AG08396 (cell line): ENCODE data around the gene EFNA5.
A peak's percentile ranks its signal among the peaks of the same experiment; 100 is the strongest.

Experiments used
- DNase-seq: peaks from one replicate; pipeline ENCODE4 v3.0.0; 2012; ENCODE audit warnings: low spot score, mixed read lengths

Gene EFNA5

DNA sequence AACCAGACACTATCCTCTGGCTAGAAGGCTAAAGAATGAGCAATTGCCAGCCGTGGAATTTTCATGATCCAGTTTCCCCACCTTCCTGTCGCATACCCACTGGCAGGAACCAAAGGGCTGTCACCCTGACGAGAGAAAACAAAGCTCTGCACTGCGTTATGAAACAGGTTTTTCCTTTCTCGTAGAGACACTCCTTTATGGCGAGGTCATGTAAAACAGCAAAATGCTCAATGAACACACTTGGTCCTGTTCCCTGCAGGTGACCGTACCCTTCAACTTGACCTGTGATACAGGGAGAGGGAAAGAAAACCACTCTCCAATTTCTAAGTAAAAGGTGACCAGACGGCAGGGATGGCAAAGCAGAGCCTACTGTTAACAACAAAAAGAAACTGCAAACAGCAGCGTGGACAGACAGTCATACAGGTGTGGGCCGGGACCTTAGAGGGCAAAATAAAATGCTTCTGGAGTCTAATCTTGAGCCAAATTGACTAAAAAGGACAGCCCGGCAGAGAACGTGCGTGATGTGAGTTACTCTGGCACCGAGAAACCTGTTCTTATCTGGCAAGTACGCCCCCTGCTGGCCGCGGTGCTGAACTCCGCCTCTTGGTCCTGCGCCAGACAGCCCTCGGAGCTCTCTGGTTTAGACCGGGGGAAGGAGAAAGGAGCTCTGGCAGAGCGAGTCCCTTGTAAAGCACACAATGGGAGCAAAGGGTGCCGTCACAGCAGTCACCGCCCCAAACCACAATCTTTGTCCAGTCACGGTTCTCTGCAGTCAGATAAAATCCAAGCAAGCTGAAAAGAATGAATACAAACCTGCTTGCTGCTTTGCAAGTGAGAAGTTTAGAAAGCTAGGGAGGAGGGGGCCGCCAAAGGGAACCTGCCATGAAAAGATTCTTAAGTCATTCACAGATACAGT lies 98.9 kb downstream of the EFNA5 start:
- peak; percentile 81 for DNase-seq

DNA sequence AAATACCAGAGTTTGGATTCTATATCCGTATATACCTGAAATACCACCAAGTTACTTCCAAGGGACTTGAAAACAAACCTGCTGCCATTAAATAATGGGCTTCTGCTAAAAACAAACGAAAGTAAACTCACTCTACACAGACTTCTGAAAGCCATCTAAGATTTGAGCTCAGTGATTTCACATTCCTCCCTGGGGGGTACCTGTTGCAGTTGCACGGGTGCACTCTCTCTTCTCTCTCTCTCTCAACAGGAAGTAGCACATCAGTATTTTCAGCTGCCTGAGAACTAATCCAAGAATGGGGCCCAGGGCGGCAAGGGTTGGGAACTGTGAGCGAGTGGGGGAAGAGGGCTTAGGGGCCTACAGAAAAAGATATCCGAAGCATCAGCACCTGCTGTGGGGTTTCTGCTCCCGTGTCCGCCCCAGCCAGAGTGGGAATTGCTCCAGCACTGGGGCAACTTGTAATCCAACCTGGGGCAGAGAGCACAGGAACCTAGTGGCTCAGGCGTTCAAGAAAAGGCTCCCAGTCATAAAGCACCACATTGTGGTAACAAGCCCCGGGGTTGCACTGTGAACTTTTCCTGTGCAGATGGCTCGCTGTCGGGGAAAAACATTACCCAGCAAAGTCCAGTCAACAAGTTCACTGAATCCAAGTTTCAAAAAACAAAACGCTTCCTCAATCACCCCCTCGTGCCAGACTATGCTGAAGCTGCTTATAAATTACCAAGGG lies 99.8 kb downstream of the EFNA5 start:
- DNase-seq = no peak

DNA sequence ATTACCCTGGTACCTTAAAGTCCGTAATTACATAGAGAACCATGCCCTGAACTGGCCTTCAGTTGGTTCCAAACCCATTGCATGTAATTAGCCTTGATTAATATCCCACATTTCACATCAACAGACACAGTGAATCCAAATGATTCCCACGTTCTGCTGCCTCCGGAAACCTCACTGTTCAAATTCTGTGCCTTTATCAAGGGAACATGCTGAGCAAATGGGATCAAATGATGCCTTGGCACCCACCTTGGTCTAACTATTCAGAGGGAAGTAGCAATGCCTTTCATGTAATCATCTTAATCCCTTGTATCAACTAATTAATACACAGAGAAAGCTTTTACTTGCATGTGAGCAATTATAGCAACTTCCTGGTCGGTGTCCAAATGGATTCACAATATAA lies 100.6 kb downstream of the EFNA5 start:
- DNase-seq = no peak

DNA sequence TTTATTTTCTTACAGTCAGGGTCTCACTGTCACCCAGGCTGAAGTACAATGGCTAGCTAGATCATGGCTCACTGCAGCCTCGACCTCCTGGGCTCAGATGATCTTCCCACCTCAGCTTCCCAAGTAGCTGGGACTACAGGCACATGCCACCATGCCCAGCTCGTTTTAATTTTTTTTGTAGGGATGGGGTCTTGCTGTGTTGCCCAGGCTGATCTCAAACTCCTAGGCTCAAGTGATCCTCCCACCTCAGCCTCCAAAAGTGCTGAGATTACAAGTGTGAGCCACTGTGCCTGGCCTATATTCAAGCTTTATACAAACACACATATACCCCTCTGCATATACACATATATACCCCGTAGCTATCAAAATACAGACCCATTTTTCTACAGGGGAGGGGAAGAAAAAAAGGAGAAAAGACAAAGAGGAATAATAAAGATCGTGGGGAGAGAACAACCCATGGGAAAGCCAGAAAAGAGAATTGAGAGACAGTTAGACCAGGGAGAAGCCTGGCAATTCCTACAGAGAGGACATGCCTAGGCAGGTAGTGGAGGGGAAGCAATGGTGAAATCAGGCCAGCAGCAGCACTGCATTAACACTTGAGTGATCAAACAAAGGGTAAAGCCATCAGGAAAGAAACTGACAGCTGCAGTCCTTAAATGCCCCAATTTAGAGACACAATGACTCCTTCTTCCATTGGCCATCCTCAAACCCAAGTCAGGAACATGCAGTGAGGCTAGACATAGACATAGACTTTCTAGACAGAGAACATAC lies 102.7 kb downstream of the EFNA5 start:
- DNase-seq = no peak

DNA sequence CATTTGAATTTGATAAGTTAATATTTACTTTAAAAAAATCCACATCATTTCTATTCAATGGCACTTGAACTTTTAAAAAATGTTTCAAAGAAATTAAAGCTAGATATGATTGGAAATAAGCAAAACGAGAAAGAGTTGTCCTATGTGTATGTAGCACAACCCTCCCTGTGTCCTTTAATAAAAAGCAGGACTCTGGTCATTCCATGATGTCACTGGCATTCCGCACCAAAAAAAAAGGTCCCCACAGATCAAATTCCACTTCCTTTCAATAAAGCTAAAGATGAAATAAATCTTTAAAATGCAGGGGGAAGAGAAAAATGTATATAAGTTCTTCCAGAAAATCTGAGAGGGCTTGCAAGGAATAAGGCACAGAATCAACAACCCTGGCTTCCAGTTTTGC lies 103.8 kb downstream of the EFNA5 start:
- no peak for DNase-seq

DNA sequence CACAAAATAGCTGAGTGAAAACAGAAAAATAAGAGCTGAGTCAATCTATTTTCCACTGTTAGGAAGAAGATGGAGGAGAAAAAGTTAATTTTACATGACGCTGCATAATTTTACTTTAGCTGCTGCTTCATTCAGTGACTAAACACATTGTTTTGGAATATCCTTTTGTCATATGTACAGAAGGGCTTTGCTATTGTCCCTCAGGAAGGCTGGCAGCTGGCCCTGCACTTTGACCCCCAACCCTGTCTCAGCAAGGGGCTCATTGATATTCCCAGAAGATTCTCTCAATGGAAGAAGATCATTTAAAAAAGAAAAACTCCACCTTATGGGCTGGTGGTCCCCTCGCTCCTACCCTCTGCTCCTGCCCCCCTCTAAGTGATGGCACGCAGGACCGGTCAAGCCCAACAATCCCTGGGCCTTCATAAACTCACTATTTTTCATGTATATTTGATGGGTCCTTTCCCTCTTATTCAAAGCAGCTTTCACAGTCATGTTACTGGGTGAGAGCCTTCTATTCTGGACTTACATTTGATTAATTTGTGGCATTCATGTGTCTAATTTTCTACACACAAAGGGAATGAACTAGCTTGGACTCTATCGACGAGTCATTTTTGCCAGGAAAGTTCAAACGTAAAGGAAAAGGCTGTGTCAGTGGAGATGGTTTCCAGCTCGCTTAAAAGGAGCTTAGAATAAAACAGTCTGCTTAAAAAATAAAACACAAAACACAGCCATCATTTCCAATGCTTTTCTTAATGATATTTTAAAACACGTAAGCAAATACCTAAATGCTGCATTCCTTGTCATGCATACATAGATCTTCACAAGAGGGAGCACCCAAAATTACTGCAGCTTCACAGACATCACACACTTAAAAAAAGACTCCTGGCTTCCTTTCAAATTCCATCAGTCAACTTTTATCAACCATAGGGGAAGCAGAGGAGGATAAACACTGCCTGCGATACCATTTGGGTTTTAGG lies 104.7 kb downstream of the EFNA5 start:
- no peak for DNase-seq

DNA sequence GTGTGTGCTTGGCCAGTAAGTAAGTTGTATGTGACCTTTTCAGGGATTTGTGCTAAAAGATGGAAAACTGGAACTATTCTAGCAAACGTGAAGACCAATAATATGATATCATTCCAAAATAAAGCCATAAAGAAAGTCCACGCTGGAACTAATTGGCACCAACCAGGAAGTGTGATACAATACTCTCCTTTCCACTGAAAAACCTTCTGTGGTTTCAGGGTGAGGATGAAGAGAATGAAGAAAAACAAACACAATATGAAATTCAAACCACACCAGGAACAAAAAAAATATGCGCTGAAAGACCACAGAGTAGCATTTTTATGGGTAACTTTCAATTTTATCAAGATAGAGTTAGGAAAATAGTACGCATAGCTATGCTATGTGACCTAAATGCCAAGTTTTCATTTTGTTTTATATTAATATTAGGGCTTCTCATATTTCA lies 105.8 kb downstream of the EFNA5 start:
- DNase-seq = no peak

DNA sequence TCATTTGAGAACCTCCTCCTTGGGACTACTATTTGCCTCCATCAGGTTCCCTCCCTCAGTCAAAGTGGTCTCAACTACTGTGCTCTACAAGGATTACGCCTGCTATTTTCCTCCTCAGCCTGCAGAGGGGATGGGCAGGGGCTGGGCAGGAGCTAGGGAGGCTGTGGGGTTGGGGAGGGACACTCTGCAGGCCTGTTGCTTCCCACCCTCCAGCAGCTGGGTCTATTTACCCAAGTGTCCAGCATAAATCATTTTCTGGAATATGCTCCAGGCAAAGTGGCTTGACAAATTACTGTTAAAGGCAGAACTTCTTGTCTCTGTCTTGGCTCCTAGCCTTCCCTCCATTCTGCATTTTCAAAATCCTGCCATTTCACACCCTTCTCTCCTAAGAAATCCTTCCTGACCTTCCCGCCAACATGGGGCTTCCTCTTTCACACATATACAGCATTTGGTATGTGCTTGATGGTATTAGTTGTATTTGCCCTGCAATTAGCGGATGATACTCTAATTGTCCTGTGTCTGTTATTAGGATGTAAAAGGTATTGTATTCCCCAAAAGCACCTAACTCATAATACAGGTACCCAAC lies 106.7 kb downstream of the EFNA5 start:
- no peak for DNase-seq

DNA sequence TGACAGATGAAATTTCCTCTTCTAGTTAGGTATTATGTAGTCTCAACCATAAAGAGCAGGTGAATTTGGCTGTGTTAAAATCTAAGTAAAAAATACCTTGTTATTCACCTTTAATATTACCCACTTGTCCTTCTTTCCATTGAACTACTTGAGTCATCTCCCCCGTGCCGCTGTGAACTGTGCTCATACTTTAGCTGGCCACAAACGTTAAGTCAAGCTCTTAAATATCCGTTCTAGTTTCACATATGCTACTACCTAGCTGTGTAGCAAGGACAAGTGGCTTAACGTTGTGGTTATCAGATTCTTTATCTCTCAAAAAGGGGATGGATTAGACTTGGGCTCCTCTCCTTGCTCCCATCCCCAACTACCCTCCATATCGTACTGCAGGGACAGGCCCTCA lies 110.4 kb downstream of the EFNA5 start:
- DNase-seq = no peak

DNA sequence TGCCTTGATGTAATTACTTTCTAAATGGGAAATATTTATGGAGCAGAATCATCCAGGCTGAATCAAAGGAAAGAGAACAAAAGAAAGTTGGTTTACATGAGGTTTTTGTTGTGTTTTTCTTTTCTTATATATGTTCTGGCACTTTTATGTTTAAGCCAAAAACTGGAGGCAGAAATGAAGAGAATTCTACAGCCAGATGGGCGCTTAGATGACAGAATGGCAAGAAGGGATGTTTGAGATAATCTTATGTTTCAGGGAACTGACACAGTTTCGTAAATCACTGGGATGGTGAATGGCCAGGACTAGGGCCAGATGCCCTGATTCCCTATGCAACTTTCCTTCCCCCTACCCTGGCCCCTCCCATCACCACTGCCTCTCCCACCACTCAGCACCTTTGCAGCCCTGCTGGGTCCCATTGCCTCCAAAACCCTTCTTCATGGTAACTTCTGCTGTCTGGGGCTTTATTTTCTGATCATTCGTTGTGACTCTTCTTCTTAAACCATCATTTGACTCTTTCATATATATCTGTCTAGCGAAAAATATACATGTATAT lies 111.8 kb downstream of the EFNA5 start:
- no peak for DNase-seq

DNA sequence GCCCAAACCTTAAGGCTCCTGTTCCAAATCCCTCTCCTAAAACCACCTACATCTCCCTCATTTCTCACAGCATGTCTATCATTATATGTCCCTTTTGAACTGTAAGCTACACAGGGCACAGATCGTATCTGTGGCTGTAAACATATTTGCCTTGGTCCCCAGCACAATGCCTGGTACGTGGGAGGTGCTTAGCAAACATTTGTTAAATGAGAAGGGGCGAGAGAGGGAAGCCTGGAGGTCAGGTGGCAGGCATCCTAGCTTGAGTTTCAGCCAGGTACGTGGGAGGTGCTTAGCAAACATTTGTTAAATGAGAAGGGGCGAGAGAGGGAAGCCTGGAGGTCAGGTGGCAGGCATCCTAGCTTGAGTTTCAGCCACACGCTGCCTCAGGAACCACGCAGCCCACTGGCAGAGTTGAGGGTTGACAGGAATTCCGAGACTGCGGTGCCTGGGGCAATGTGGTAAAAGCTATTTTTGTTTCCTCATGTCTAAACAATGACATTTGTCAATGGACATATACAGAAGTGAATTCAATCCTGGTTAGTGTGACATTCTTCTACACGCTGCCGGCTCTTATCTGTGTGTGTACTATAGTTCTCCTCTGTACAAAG lies 113.6 kb downstream of the EFNA5 start:
- peak; percentile 46 for DNase-seq

DNA sequence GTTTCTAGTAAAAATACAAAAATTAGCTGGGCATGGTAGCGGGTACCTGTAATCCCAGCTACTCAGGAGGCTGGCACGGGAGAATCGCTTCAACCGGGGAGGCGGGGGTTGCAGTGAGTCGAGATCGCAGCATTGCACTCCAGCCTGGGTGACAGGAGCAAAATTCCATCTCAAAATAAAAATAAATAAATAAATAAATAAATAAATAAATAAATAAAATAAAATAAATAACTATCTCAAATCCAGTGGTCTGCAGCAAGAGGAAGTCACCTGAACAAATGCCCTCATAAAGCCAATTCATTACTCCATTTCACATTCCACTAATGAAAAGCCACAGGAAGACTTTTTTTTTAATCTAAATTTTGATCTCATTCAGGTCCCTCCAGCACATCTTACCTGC lies 114.2 kb downstream of the EFNA5 start:
- no peak for DNase-seq

DNA sequence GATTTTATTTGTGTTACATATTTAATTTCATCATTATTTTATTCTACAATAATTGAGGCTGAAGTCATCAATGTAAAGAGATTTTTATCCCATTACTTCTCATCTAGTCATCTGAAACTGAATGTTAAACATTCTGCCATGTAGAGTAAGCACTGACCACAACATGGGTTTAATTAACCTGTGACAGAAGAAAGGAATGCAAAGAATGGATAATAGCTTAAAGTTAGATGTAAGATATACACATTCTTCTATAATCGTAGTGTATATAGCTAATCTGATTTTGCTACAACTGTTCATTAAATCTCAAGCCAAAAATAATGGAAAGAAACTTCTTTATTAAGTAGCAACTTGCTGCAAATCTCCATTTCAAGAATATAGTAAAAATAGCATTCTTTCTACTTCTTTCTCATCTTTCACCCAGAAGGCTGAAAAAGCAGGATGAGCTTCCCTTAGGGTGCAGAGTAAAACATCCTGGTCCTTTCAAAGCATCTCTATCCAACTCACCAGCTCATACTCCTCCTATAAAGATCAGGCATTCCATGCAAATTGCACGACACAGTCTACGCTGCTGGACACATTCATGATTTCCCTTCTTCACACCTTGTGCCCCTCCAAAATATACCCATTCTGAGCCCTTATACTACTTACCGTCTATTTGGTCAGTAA lies 115.2 kb downstream of the EFNA5 start:
- DNase-seq = no peak

DNA sequence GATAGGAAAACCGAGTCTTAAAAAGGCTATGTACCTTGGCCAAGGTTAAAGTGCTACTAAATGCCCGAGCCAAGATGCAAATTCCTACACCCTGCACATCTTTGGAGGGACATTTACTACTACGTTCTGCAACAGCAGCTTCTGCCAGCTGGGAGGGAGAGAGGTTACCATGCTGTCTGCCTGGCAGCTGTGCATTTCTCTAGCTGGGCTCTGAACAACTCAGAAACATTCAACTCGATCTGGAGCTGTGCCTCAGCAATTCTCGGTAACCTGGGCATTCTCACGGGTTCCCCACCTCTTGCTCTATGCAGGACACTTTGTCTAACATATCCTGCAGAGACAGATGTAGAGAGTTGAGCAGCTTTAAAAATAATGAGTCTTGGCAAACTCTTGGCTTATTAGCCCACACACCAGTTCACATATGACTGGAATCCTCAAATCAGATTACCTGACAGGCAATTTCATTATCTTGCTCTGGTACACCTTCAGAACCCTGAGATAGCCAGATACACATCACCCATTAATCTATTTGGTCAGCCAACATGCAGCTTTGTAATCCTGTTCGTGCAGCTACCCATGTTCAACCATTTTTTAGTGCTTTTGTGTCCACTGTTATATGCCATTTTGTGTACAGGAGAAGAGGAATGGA lies 115.8 kb downstream of the EFNA5 start:
- no peak for DNase-seq

DNA sequence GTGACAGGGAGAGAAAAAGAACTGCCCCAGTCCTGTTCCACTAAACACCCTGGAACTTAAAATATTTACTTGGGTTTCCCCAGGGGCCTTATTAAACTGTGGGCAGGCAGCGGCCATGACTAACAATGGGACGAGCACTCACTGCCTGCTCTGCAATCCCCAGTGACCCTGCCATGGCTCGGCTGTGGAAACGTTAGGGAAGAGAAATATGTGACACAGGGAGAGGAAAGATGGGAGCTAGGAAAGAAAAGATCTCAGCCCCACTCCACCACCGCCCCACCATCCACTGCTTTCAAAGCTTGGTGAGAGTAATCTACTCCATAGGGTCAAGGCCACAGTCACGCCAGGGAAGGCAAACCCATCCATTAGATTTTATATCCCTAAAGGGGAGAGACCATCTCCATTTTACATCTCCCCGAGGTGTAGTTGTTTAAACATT lies 117.6 kb downstream of the EFNA5 start:
- DNase-seq = no peak

DNA sequence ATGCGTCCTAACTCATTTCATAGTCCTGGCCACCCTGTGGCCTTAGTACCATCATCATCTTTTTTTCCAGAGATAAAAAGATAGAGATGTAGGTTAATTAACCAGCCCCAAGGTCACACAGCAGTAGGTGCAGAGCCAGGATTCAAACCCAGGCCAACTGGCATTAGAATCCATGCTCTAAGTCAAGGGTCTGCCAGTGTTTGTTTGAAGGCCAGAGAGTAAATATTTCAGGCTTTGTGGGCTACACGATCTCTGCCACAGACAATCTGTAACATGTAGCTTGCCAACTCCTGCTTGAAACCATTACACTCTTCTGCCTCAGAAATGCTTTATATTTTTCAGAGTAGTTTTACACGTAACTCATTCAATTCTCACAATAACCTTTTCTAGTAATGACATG lies 119.6 kb downstream of the EFNA5 start:
- DNase-seq = no peak

DNA sequence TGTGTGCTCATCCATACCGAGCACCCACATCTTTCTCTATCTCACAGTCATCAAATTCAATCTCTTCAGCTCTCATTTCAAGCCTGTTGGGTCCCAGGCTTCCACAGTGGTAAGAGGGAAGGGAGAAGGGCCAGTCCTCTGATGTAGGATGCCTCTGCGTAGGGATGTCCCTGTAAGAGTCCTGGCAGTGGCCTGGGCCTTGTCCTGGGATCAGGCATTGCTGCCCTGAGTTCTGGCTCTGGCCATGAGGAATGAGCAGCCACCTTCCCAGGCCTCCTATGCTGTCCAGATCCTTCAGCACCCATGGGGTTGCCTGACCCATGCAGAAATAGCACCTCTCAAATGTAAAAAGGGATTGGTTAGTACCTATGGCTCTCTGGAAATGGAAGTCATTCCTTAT lies 121.2 kb downstream of the EFNA5 start:
- DNase-seq = no peak

DNA sequence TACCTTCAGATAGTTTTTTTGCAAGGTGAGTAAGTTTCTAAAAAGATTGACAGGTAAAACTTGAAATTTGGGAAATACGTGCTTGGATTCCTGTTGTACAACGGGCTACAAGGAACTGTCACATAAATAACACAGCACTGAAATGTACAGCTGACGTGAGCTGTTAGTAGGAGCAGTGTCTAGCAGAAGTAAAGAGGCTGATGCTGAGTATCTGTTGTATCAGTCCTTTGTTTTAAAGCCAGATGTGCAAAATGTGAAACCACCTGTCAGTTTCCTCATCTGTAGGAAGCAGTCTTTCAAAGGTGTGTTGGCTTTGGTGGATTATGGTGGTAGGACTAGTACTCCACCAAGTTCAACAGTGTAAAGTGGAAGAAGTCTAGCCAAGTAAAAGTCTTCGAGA lies 122.3 kb downstream of the EFNA5 start:
- DNase-seq = no peak

DNA sequence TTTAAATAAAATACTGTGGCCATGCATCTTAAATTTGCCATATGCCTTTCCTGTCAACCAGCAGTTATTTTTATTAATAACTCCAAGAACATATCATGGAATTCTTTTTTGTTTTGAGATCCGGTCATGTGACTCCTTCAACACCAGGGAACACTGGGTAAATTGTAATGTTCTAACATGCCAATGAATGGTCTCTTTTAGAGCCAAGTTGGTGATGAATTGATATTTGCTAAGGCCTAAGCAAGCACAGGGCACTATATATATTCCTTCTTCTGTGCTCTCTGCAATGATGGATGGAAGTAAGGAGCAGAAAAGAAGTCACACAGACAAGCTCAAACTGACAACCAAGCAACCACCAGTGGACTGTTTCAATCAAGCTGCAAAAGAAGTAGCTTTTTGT lies 124.0 kb downstream of the EFNA5 start:
- no peak for DNase-seq
